B cell (primary cell): ENCODE data around the gene ZBTB12. TPM values are rescaled to one million over a fixed set of nuclear protein-coding genes. Genes with fewer than 3 reads are reported as not detected.

Experiments
- ATAC-seq: fragments of 200-7000 bp; cut with Tn5 transposase; one replicate; pipeline ENCODE4 v1.10.0; 2021; ENCODE audit warnings: low read depth, mild to moderate bottlenecking, moderate number of reproducible peaks, moderate library complexity
- CTCF ChIA-PET: fragments of 350-600 bp; sonication (Branson Sonifier 250); formaldehyde crosslinking; loops from one replicate; lab custom pipeline; 2021; ENCODE audit warnings: antibody characterized with exemption, inconsistent platforms; lab: Charles Lee
- POLR2A ChIA-PET: fragments of 350-600 bp; sonication (Branson Sonifier 250); formaldehyde crosslinking; loops from one replicate; lab custom pipeline; 2021; ENCODE audit warnings: antibody characterized with exemption; lab: Charles Lee
- DNase-seq: peaks from one replicate; pipeline ENCODE4 v3.0.0; 2013
- H2AFZ ChIP-seq: 2 replicates; pipeline ENCODE4 v1.6.1; 2012; ENCODE audit warnings: mild to moderate bottlenecking, low read depth, low read length; ENCODE audit not compliant: insufficient read depth, poor library complexity, severe bottlenecking
- H3K27ac ChIP-seq, 2 donors: 1 replicate in 1 of 2; 2 replicates in 1 of 2; pipeline ENCODE4 v1.5.1; 2012 to 2013; ENCODE audit warnings: low read length in 2 of 2, mild to moderate bottlenecking in 2 of 2, moderate library complexity in 1 of 2
- H3K27me3 ChIP-seq, 4 experiments: fragments of 200-600 bp in 1 of 4; sonication (generic) in 1 of 4; replicated peaks in 1 of 4; 1 replicate in 2 of 4; 2 replicates in 2 of 4; pipeline versions ENCODE4 v1.6.1 to v1.7.0; 2013 to 2016; ENCODE audit warnings: low read length in 3 of 4, mild to moderate bottlenecking in 2 of 4, mixed read lengths in 1 of 4, moderate library complexity in 1 of 4; ENCODE audit not compliant: insufficient read depth in 4 of 4, control insufficient read depth in 3 of 4; ENCODE audit errors: control extremely low read depth in 1 of 4
- H3K36me3 ChIP-seq, 2 experiments: replicated peaks in 1 of 2; 1 replicate in 1 of 2; 2 replicates in 1 of 2; pipeline versions ENCODE4 v1.6.1 to v1.7.1; 2013; ENCODE audit warnings: low read length in 1 of 2; ENCODE audit not compliant: insufficient read depth in 2 of 2, control insufficient read depth in 1 of 2; ENCODE audit errors: control extremely low read depth in 1 of 2, extremely low read depth in 1 of 2
- H3K4me1 ChIP-seq, 2 donors: fragments of 200-600 bp in 1 of 2; sonication (generic) in 1 of 2; 1 replicate in 1 of 2; 2 replicates in 1 of 2; pipeline versions ENCODE4 v1.5.1 to v1.6.1; 2013 to 2017; ENCODE audit warnings: low read length in 2 of 2; ENCODE audit not compliant: control insufficient read depth in 2 of 2, insufficient read depth in 2 of 2
- H3K4me2 ChIP-seq: replicated peaks from 2 replicates; pipeline ENCODE3; 2012; ENCODE audit warnings: mild to moderate bottlenecking, low read depth, low read length; ENCODE audit not compliant: poor library complexity, severe bottlenecking
- H3K4me3 ChIP-seq, 5 experiments: fragments of 200-600 bp in 1 of 5; sonication (generic) in 1 of 5; 1 replicate in 3 of 5; 2 replicates in 2 of 5; pipeline versions ENCODE4 v1.5.1 to v1.7.0; 2011 to 2016; ENCODE audit warnings: low read length in 4 of 5, mild to moderate bottlenecking in 4 of 5, low read depth in 2 of 5, control low read depth in 1 of 5, moderate library complexity in 1 of 5; ENCODE audit not compliant: insufficient read depth in 1 of 5; ENCODE audit errors: control extremely low read depth in 1 of 5, extremely low read depth in 1 of 5
- H3K79me2 ChIP-seq: fragments of 200-600 bp; sonication (generic); one replicate; pipeline ENCODE4 v1.6.0; 2016; ENCODE audit warnings: low read length; ENCODE audit not compliant: control insufficient read depth, insufficient read depth
- H3K9ac ChIP-seq: fragments of 200-600 bp; sonication (generic); 2 replicates; pipeline ENCODE4 v1.6.1; 2017; ENCODE audit warnings: mild to moderate bottlenecking, low read length, moderate library complexity
- H3K9me3 ChIP-seq, 3 donors: one replicate each; pipeline versions ENCODE4 v1.6.1 to v1.7.1; 2013; ENCODE audit warnings: low read length in 2 of 3; ENCODE audit not compliant: control insufficient read depth in 2 of 3, insufficient read depth in 1 of 3; ENCODE audit errors: control extremely low read depth in 1 of 3
- H4K20me1 ChIP-seq: 2 replicates; pipeline ENCODE4 v1.6.0; 2012; ENCODE audit warnings: mild to moderate bottlenecking, low read length; ENCODE audit not compliant: insufficient read depth, control insufficient read depth, poor library complexity, severe bottlenecking
- H3K27ac Mint-ChIP-seq: one replicate; pipeline ENCODE4 v1.8.0; 2021; ENCODE audit warnings: mixed read lengths
- H3K27me3 Mint-ChIP-seq: one replicate; pipeline ENCODE4 v1.8.0; 2021; ENCODE audit warnings: mixed read lengths
- H3K4me1 Mint-ChIP-seq: one replicate; pipeline ENCODE4 v1.8.0; 2021; ENCODE audit warnings: mixed read lengths
- H3K4me3 Mint-ChIP-seq: one replicate; pipeline ENCODE4 v1.8.0; 2021; ENCODE audit warnings: mixed read lengths
- H3K9me3 Mint-ChIP-seq: one replicate; pipeline ENCODE4 v1.8.0; 2022; ENCODE audit warnings: mixed read lengths; ENCODE audit not compliant: insufficient read depth
- CTCF ChIP-seq: fragments of 200-600 bp; IDR thresholded peaks from one replicate; pipeline ENCODE4 v1.8.0; 2022; ENCODE audit warnings: antibody characterized with exemption, mild to moderate bottlenecking
- EZH2 ChIP-seq: IDR thresholded peaks from 2 replicates; pipeline ENCODE4 v1.6.1; 2012; ENCODE audit warnings: borderline replicate concordance, low read depth, mild to moderate bottlenecking, moderate library complexity, low read length; ENCODE audit not compliant: insufficient read depth, poor library complexity, severe bottlenecking
- WGBS: methylation state at CpG from one replicate; pipeline ENCODE4 v1.1.5; 2013; ENCODE audit warnings: missing lambda C conversion rate; ENCODE audit not compliant: insufficient coverage; 5-methylcytosine and 5-hydroxymethylcytosine counted together
- intact Hi-C: fragments of 100-400 bp; cut with micrococcal nuclease; formaldehyde crosslinking; loops from one replicate; pipeline ENCODE4 v1.10.0; 2022
- polyA plus RNA-seq: library from polyadenylated mRNA; depleted of rRNA; stranded (reverse); fragments of >200 nt; gene quantifications from 2 replicates; pipeline ENCODE4 v1.2.3, GENCODE V29; 2012
- total RNA-seq, 2 donors: library from RNA; stranded (reverse); fragments of 120-200 nt in 1 of 2; gene quantifications; 1 replicate in 1 of 2; 2 replicates in 1 of 2; pipeline versions ENCODE4 v1.2.3 to v1.2.4, GENCODE V29; 2013 to 2022

Gene ZBTB12
- total and polyA plus RNA-seq, 2 donors (not counting 1 experiment from before 2014, with no cell fraction given) = 1.4 to 8.9 TPM

GRCh38 chr6:31880616-31881015, 21.3 kb downstream of the ZBTB12 start:
- CTCF ChIA-PET = no interaction called here
- 100% methylated on average over 1 of the region's 10 CpGs for WGBS
- Histone ChIP-seq H4K20me1 (no peaks in the 10 kb centered on the region), H3K4me2 (no peak overlapping the region), H3K4me3 (no peak overlapping the region), H3K36me3 (peaks cover 0 to 53% of the 10 kb centered on the region in 2 experiments), H3K9ac (no peak overlapping the region), H3K27me3 (no peaks in the 10 kb centered on the region), H3K4me1 (no peaks in the 10 kb centered on the region), H3K9me3 (no peaks in the 10 kb centered on the region), H2AFZ (no peak overlapping the region), H3K27ac (no peak overlapping the region), H3K79me2 (no peaks in the 10 kb centered on the region)
- POLR2A ChIA-PET = no interaction called here
- DNase-seq (no peak), ATAC-seq (no peak)
- no peak for TF ChIP-seq EZH2
- no peak for TF ChIP-seq CTCF
- no peaks in the 10 kb centered on the region for H3K27me3 Mint-ChIP-seq
- H3K4me1 Mint-ChIP-seq = no peaks in the 10 kb centered on the region
- H3K4me3 Mint-ChIP-seq = no peak overlapping the region
- no peaks in the 10 kb centered on the region for H3K9me3 Mint-ChIP-seq
- intact Hi-C loops = no loop called here
- no peak overlapping the region for H3K27ac Mint-ChIP-seq

- POLR2A ChIA-PET = no interaction called here
- Histone ChIP-seq H3K27ac (no peak overlapping the region), H4K20me1 (no peaks in the 10 kb centered on the region), H3K9me3 (no peaks in the 10 kb centered on the region), H3K79me2 (no peaks in the 10 kb centered on the region), H3K36me3 (peaks cover 0 to 48% of the 10 kb centered on the region in 2 experiments), H3K4me3 (no peak overlapping the region), H3K4me2 (no peak overlapping the region), H2AFZ (no peak overlapping the region), H3K27me3 (no peaks in the 10 kb centered on the region), H3K4me1 (no peaks in the 10 kb centered on the region), H3K9ac (no peak overlapping the region)
- WGBS = 95% methylated on average over 10 of the region's 10 CpGs
- Mint-ChIP-seq H3K27ac (no peak overlapping the region), H3K9me3 (no peaks in the 10 kb centered on the region), H3K4me1 (no peaks in the 10 kb centered on the region), H3K4me3 (no peak overlapping the region), H3K27me3 (no peaks in the 10 kb centered on the region)
- intact Hi-C loops = no loop called here
- TF ChIP-seq CTCF (no peak), EZH2 (no peak)
- no peak for DNase-seq
- CTCF ChIA-PET = no interaction called here
- ATAC-seq = no peak
These were observed 22.0 kb downstream of the ZBTB12 start for GRCh38 chr6:31879901-31880300.
